Aorta (tissue), 5 donors: ENCODE data around the gene SLC12A5. TPM values are rescaled to one million over a fixed set of nuclear protein-coding genes. Genes with fewer than 3 reads are reported as not detected.
A peak's percentile ranks its signal among the peaks of the same experiment; 100 is the strongest.
"Not testable (repeated sequence)": the region's sequence is repeated elsewhere in the genome, so short reads cannot be mapped to it uniquely, and the experiment has no call there.

ENCODE experiments used
- ATAC-seq: fragments of 200-7000 bp; cut with Tn5 transposase; one replicate; pipeline ENCODE4 v1.9.1; 2022; ENCODE audit warnings: moderate library complexity; ENCODE audit not compliant: low FRiP score
- DNase-seq, 2 donors: peaks; one replicate each; pipeline ENCODE4 v3.0.0-alpha.2; 2020
- H3K27ac ChIP-seq, 2 donors: one replicate each; pipeline ENCODE4 v1.5.1; 2013; ENCODE audit warnings: low read length in 2 of 2, mild to moderate bottlenecking in 2 of 2, moderate library complexity in 2 of 2, control low read depth in 1 of 2, inconsistent platforms in 1 of 2, low read depth in 1 of 2
- H3K27me3 ChIP-seq, 2 donors: one replicate each; pipeline ENCODE4 v1.6.1; 2013; ENCODE audit warnings: control low read depth in 1 of 2, low read length in 1 of 2, mild to moderate bottlenecking in 1 of 2, moderate library complexity in 1 of 2; ENCODE audit not compliant: insufficient read depth in 2 of 2, control insufficient read depth in 1 of 2
- H3K36me3 ChIP-seq, 2 donors: one replicate each; pipeline ENCODE4 v1.6.1; 2013; ENCODE audit warnings: control low read depth in 1 of 2, low read length in 1 of 2, mild to moderate bottlenecking in 1 of 2; ENCODE audit not compliant: insufficient read depth in 2 of 2, control insufficient read depth in 1 of 2
- H3K4me1 ChIP-seq, 2 donors: one replicate each; pipeline ENCODE4 v1.6.1; 2013; ENCODE audit warnings: low read length in 2 of 2, control low read depth in 1 of 2, mild to moderate bottlenecking in 1 of 2, moderate library complexity in 1 of 2; ENCODE audit not compliant: insufficient read depth in 2 of 2, control insufficient read depth in 1 of 2
- H3K4me3 ChIP-seq, 2 donors: one replicate each; pipeline ENCODE4 v1.5.1; 2013; ENCODE audit warnings: low read length in 2 of 2, control low read depth in 1 of 2, mild to moderate bottlenecking in 1 of 2
- H3K9me3 ChIP-seq: one replicate; pipeline ENCODE4 v1.6.1; 2013; ENCODE audit warnings: mild to moderate bottlenecking, low read length; ENCODE audit not compliant: control insufficient read depth
- WGBS, 2 donors: extraction: QIAGEN DNeasy Blood & Tissue Kit; methylation state at CpG; one replicate each; pipeline ENCODE4 v1.1.7; 2013; 5-methylcytosine and 5-hydroxymethylcytosine counted together
- intact Hi-C, 2 donors: fragments of 100-400 bp; cut with DNase I; formaldehyde crosslinking; loops; one replicate each; pipeline versions ENCODE4 v1.14.2 to v1.15.0; 2022
- polyA plus RNA-seq, 2 donors: library from polyadenylated mRNA; stranded (reverse); fragments of 200-250 nt; gene quantifications; one replicate each; pipeline ENCODE4 v1.2.3, GENCODE V29; 2013
- total RNA-seq, 2 donors: library from RNA; stranded (reverse); fragmentation: NEBNext Ultra II Directional; extraction: Animal tissue kit (Norgen Biotek cat#: 25700); gene quantifications; one replicate each; pipeline ENCODE4 v1.2.1, GENCODE V29; 2021
- donor health status: healthy with polysubstance abuse.
- donor health status: Bipolar disorder and iron deficiency.
- donor health status: DM: no; HTN: no; CAD: no.
- donor health status: DM: no; HTN: no; CAD: no.
- donor health status: DM: yes; HTN: yes; CAD: no.

Gene SLC12A5
- total and polyA plus RNA-seq, 4 donors: 0.94 to 2.4 TPM; not detected in 2

GRCh38 chr20:45994761-45995493 lies 34.1 kb upstream of the SLC12A5 start:
- H3K4me3 ChIP-seq: no peak overlapping the region
- no peak overlapping the region for H3K27ac ChIP-seq
- intact Hi-C loops: no loop called here
- DNase-seq (no peak), ATAC-seq (no peak)
- H3K27me3 ChIP-seq: peaks cover 0 to 2% of the 10 kb centered on the region in 2 donors
- H3K9me3 ChIP-seq: no peaks in the 10 kb centered on the region
- no peaks in the 10 kb centered on the region for H3K36me3 ChIP-seq
- no peaks in the 10 kb centered on the region for H3K4me1 ChIP-seq
- WGBS, 2 donors: 54% methylated on average over 9 of the region's 9 CpGs

GRCh38 chr20:45995495-45996097 lies 33.4 kb upstream of the SLC12A5 start:
- H3K27ac ChIP-seq, DNase-seq, H3K27me3 ChIP-seq, H3K36me3 ChIP-seq, intact Hi-C loops, ATAC-seq, H3K4me1 ChIP-seq, H3K9me3 ChIP-seq, H3K4me3 ChIP-seq: not testable (repeated sequence)
- WGBS, 2 donors: 69% methylated on average over 6 of the region's 6 CpGs

GRCh38 chr20:45997187-45997586 lies 31.8 kb upstream of the SLC12A5 start:
- Histone ChIP-seq H3K27ac (no peak overlapping the region), H3K4me1 (no peaks in the 10 kb centered on the region), H3K36me3 (no peaks in the 10 kb centered on the region), H3K9me3 (no peaks in the 10 kb centered on the region), H3K27me3 (peaks cover 0 to 2% of the 10 kb centered on the region in 2 donors), H3K4me3 (no peak overlapping the region)
- ATAC-seq (no peak), DNase-seq (no peak)
- intact Hi-C loops: no loop called here
- WGBS, 2 donors: 35 to 36% methylated on average over 3 of the region's 3 CpGs

- DNase-seq (peak in 1 of 2 donors; percentile 67), ATAC-seq (no peak)
- WGBS, 2 donors: 48 to 50% methylated on average over 2 of the region's 2 CpGs
- Histone ChIP-seq H3K9me3 (no peaks in the 10 kb centered on the region), H3K4me1 (no peaks in the 10 kb centered on the region), H3K27ac (no peak overlapping the region), H3K36me3 (no peaks in the 10 kb centered on the region), H3K27me3 (peaks cover 0 to 2% of the 10 kb centered on the region in 2 donors), H3K4me3 (no peak overlapping the region)
- intact Hi-C loops: no loop called here
Measured at GRCh38 chr20:45998337-45998736, 30.7 kb upstream of the SLC12A5 start.

GRCh38 chr20:45998761-45999160 lies 30.3 kb upstream of the SLC12A5 start:
- 67 to 77% methylated on average over 4 of the region's 4 CpGs for WGBS, 2 donors
- Histone ChIP-seq H3K9me3 (no peaks in the 10 kb centered on the region), H3K27me3 (no peaks in the 10 kb centered on the region), H3K4me3 (no peak overlapping the region), H3K4me1 (no peaks in the 10 kb centered on the region), H3K36me3 (no peaks in the 10 kb centered on the region), H3K27ac (no peak overlapping the region)
- ATAC-seq (peak; percentile 38), DNase-seq (peak; percentile 39 to 63)
- intact Hi-C loops: no loop called here

- no peaks in the 10 kb centered on the region for H3K36me3 ChIP-seq
- no peaks in the 10 kb centered on the region for H3K9me3 ChIP-seq
- intact Hi-C loops: no loop called here
- no peak for DNase-seq
- WGBS, 2 donors: 75 to 77% methylated on average over 4 of the region's 4 CpGs
- H3K27me3 ChIP-seq: no peaks in the 10 kb centered on the region
- ATAC-seq: no peak
- H3K4me3 ChIP-seq: no peak overlapping the region
- no peak overlapping the region for H3K27ac ChIP-seq
- no peaks in the 10 kb centered on the region for H3K4me1 ChIP-seq
Measured at GRCh38 chr20:45999557-46000261, 29.3 kb upstream of the SLC12A5 start.

GRCh38 chr20:46000262-46000996 lies 28.6 kb upstream of the SLC12A5 start:
- H3K27me3 ChIP-seq: no peaks in the 10 kb centered on the region
- no peaks in the 10 kb centered on the region for H3K36me3 ChIP-seq
- no peak overlapping the region for H3K4me3 ChIP-seq
- 35 to 36% methylated on average over 16 of the region's 16 CpGs for WGBS, 2 donors
- no peak overlapping the region for H3K27ac ChIP-seq
- peak; percentile 23 for ATAC-seq
- no peaks in the 10 kb centered on the region for H3K4me1 ChIP-seq
- H3K9me3 ChIP-seq: no peaks in the 10 kb centered on the region
- intact Hi-C loops: no loop called here
- no peak for DNase-seq

GRCh38 chr20:46001498-46001897 lies 27.5 kb upstream of the SLC12A5 start:
- no peak overlapping the region for H3K27ac ChIP-seq
- ATAC-seq (no peak), DNase-seq (no peak)
- H3K9me3 ChIP-seq: no peaks in the 10 kb centered on the region
- no peak overlapping the region for H3K4me3 ChIP-seq
- H3K27me3 ChIP-seq: no peaks in the 10 kb centered on the region
- intact Hi-C loops: no loop called here
- no peaks in the 10 kb centered on the region for H3K36me3 ChIP-seq
- no peaks in the 10 kb centered on the region for H3K4me1 ChIP-seq
- 87 to 93% methylated on average over 5 of the region's 5 CpGs for WGBS, 2 donors
